ENCODE data around the gene CD55. TPM values are rescaled to one million over a fixed set of nuclear protein-coding genes. Genes with fewer than 3 reads are reported as not detected.

CD55 gene
- total RNA-seq, 6 experiments from 2014 or later: 10.5 to 23.3 (median 16.4) TPM

- TF ChIP-seq POLR2A (IDR thresholded peaks at IDR 0.05) (no peak), CTCF (IDR thresholded peaks at IDR 0.05) (no peak)
- ATAC-seq: no peak
- intact Hi-C loops (cut with DNase I): no loop called here
Observed at GRCh38 chr1:207355060-207355459, 33.6 kb downstream of the CD55 start.

GRCh38 chr1:207355513-207356295 is 34.2 kb downstream of the CD55 start:
- WGBS (ENCODE audit: insufficient coverage, low coverage, low lambda C conversion rate, missing lambda C conversion rate): 77% methylated on average over 3 of the region's 3 CpGs
- Histone ChIP-seq H3K27ac (no peak overlapping the region), H3K9me3 (no peaks in the 10 kb centered on the region), H3K27me3 (no peaks in the 10 kb centered on the region), H3K4me1 (peaks cover 0 to 6% (median 0%) of the 10 kb centered on the region in 4 donors), H3K4me3 (no peak overlapping the region), H3K36me3 (no peaks in the 10 kb centered on the region)
- no peak for ATAC-seq
- no peak for DNase-seq
- intact Hi-C loops (cut with DNase I): no loop called here
- no peak for TF ChIP-seq POLR2A (IDR thresholded peaks at IDR 0.05)
- no peak for TF ChIP-seq CTCF (IDR thresholded peaks at IDR 0.05)

More at GRCh38 chr1:207355060-207355459, 33.6 kb downstream of the CD55 start:
- 27% methylated on average over 1 of the region's 1 CpG for WGBS (ENCODE audit: insufficient coverage, low coverage, low lambda C conversion rate, missing lambda C conversion rate)
- no peak for DNase-seq
- no peaks in the 10 kb centered on the region for H3K36me3 ChIP-seq
- H3K9me3 ChIP-seq: no peaks in the 10 kb centered on the region
- no peak overlapping the region for H3K4me3 ChIP-seq
- H3K27ac ChIP-seq: no peak overlapping the region
- no peaks in the 10 kb centered on the region for H3K27me3 ChIP-seq
- peaks cover 0 to 6% (median 0%) of the 10 kb centered on the region in 4 donors for H3K4me1 ChIP-seq

GRCh38 chr1:207361029-207361428 is 39.6 kb downstream of the CD55 start:
- Histone ChIP-seq H3K36me3 (no peaks in the 10 kb centered on the region), H3K27ac (no peak overlapping the region), H3K4me3 (no peak overlapping the region), H3K9me3 (no peaks in the 10 kb centered on the region), H3K27me3 (no peaks in the 10 kb centered on the region), H3K4me1 (no peaks in the 10 kb centered on the region)
- ATAC-seq: no peak
- intact Hi-C loops (cut with DNase I): no loop called here
- TF ChIP-seq POLR2A (IDR thresholded peaks at IDR 0.05): no peak
- TF ChIP-seq CTCF (IDR thresholded peaks at IDR 0.05): no peak
- 60% methylated on average over 3 of the region's 3 CpGs for WGBS (ENCODE audit: insufficient coverage, low coverage, low lambda C conversion rate, missing lambda C conversion rate)
- no peak for DNase-seq

- Histone ChIP-seq H3K9me3 (no peaks in the 10 kb centered on the region), H3K4me1 (no peaks in the 10 kb centered on the region), H3K4me3 (no peak overlapping the region), H3K27ac (no peak overlapping the region), H3K36me3 (no peaks in the 10 kb centered on the region), H3K27me3 (no peaks in the 10 kb centered on the region)
- intact Hi-C loops (cut with DNase I): no loop called here
- no peak for ATAC-seq
- 77% methylated on average over 2 of the region's 2 CpGs for WGBS (ENCODE audit: insufficient coverage, low coverage, low lambda C conversion rate, missing lambda C conversion rate)
- no peak for TF ChIP-seq CTCF (IDR thresholded peaks at IDR 0.05)
- TF ChIP-seq POLR2A (IDR thresholded peaks at IDR 0.05): no peak
- DNase-seq: no peak
Observed at GRCh38 chr1:207361889-207362288, 40.4 kb downstream of the CD55 start.

Measured in right lobe of liver (tissue), 6 donors.